HCT116 (cell line): ENCODE measurements around the gene FAM114A1. TPM values are rescaled to one million over a fixed set of nuclear protein-coding genes. Genes with fewer than 3 reads are reported as not detected.

Experiments used
- ATAC-seq: fragments of 200-7000 bp; cut with Tn5 transposase; 2 replicates; pipeline ENCODE4 v1.9.1; 2020; ENCODE audit warnings: mild to moderate bottlenecking, moderate library complexity
- BruUV-seq: library from RNA; stranded (reverse); fragments of 400-500 nt; replicated peaks from 2 replicates; lab custom pipeline; 2021; lab: Mats Ljungman, UMichigan
- CTCF ChIA-PET: fragments of 300-600 bp; sonication (Branson Sonifier 250); formaldehyde crosslinking; loops from one replicate; lab custom pipeline; 2021; ENCODE audit warnings: antibody characterized with exemption; lab: Charles Lee
- POLR2A ChIA-PET: fragments of 300-600, 350-600 bp; sonication (Branson Sonifier 250); formaldehyde crosslinking; loops from one replicate; lab custom pipeline; 2021; ENCODE audit warnings: antibody characterized with exemption; lab: Charles Lee
- RAD21 ChIA-PET, 2 experiments: fragments of 300-600 bp; sonication (Branson Sonifier 250); formaldehyde crosslinking; loops; one replicate each; lab custom pipeline; 2023; ENCODE audit warnings: low total read pairs in 2 of 2; ENCODE audit not compliant: uncharacterized antibody in 2 of 2, unreplicated experiment in 2 of 2, low non-redundant PET in 1 of 2; lab: Charles Lee
- DNase-seq: peaks from one replicate; pipeline ENCODE4 v3.0.0-alpha.2; 2010; ENCODE audit warnings: low read depth, low spot score
- H2AFZ ChIP-seq: fragments of 200-600 bp; shearing (Covaris generic), sonication (generic); 2 replicates; pipeline ENCODE4 v1.6.1; 2017; ENCODE audit warnings: low read depth, mixed run types, mixed read lengths, antibody characterized with exemption, low read length; ENCODE audit not compliant: poor library complexity, severe bottlenecking
- H3K27ac ChIP-seq: 2 replicates; pipeline ENCODE4 v1.5.1; 2012; ENCODE audit warnings: low read depth, low read length
- H3K27me3 ChIP-seq: fragments of 200-600 bp; sonication (generic); 2 replicates; pipeline ENCODE4 v1.6.1; 2016; ENCODE audit warnings: mixed run types, low read length, mixed read lengths; ENCODE audit not compliant: insufficient read depth
- H3K36me3 ChIP-seq, 2 experiments: fragments of 200-500 bp in 1 of 2; fragments of 200-600 bp in 1 of 2; sonication (Bioruptor generic) in 1 of 2; sonication (generic) in 1 of 2; 2 replicates each; pipeline versions ENCODE4 v1.5.1 to v1.6.1; 2014 to 2016; ENCODE audit warnings: low read length in 2 of 2, inconsistent platforms in 1 of 2, mixed read lengths in 1 of 2, mixed run types in 1 of 2; ENCODE audit not compliant: insufficient read depth in 2 of 2, control insufficient read depth in 1 of 2
- H3K4me1 ChIP-seq, 2 experiments: fragments of 200-600 bp in 1 of 2; sonication (generic) in 1 of 2; 2 replicates each; pipeline versions ENCODE4 v1.5.1 to v1.6.1; 2012 to 2017; ENCODE audit warnings: low read length in 2 of 2, inconsistent platforms in 1 of 2, mild to moderate bottlenecking in 1 of 2, mixed read lengths in 1 of 2, mixed run types in 1 of 2, moderate library complexity in 1 of 2; ENCODE audit not compliant: insufficient read depth in 2 of 2, control insufficient read depth in 1 of 2
- H3K4me2 ChIP-seq: fragments of 200-600 bp; sonication (generic); 2 replicates; pipeline ENCODE4 v1.6.1; 2017; ENCODE audit warnings: mixed run types, low read length, mixed read lengths
- H3K4me3 ChIP-seq, 2 experiments: fragments of 200-600 bp in 1 of 2; sonication (generic) in 1 of 2; replicated peaks in 1 of 2; 2 replicates each; pipeline ENCODE4 v1.5.1; 2011 to 2016; ENCODE audit warnings: low read length in 2 of 2, control low read depth in 1 of 2, low read depth in 1 of 2, mild to moderate bottlenecking in 1 of 2, mixed read lengths in 1 of 2, mixed run types in 1 of 2
- H3K79me2 ChIP-seq: fragments of 200-600 bp; sonication (generic); 2 replicates; pipeline ENCODE4 v1.6.1; 2017; ENCODE audit warnings: mild to moderate bottlenecking, mixed run types, low read length, moderate library complexity, mixed read lengths; ENCODE audit not compliant: insufficient read depth
- H3K9ac ChIP-seq: fragments of 200-600 bp; sonication (generic); 2 replicates; pipeline ENCODE4 v1.6.1; 2016; ENCODE audit warnings: low read length, mixed read lengths
- H3K9me2 ChIP-seq: fragments of 200-600 bp; sonication (generic), shearing (Covaris generic); 2 replicates; pipeline ENCODE4 v1.6.1; 2017; ENCODE audit warnings: mixed run types, mild to moderate bottlenecking, moderate library complexity; ENCODE audit not compliant: insufficient read depth
- H3K9me3 ChIP-seq, 2 experiments: fragments of 200-500 bp in 1 of 2; fragments of 200-600 bp in 1 of 2; sonication (Bioruptor generic) in 1 of 2; sonication (generic) in 1 of 2; 2 replicates each; pipeline ENCODE4 v1.6.1; 2014 to 2017; ENCODE audit warnings: low read length in 2 of 2, mixed read lengths in 2 of 2, inconsistent platforms in 1 of 2, low read depth in 1 of 2, mild to moderate bottlenecking in 1 of 2, mixed run types in 1 of 2, moderate library complexity in 1 of 2; ENCODE audit not compliant: control insufficient read depth in 1 of 2, insufficient read depth in 1 of 2
- H4K20me1 ChIP-seq: fragments of 200-600 bp; sonication (generic), shearing (Covaris generic); 2 replicates; pipeline ENCODE4 v1.6.1; 2017; ENCODE audit warnings: mixed run types, mild to moderate bottlenecking, moderate library complexity; ENCODE audit not compliant: insufficient read depth
- ATF3 ChIP-seq: IDR thresholded peaks from 2 replicates; pipeline ENCODE4 v1.6.1; 2012
- CBX3 ChIP-seq: IDR thresholded peaks from 2 replicates; pipeline ENCODE4 v1.6.1; 2012; ENCODE audit warnings: low read depth
- CTCF ChIP-seq, 3 experiments: fragments of 200-600 bp in 1 of 3; sonication (generic) in 1 of 3; IDR thresholded peaks in 2 of 3; conservative IDR thresholded peaks in 1 of 3; 2 replicates each; pipeline ENCODE4 v1.5.1; 2012 to 2017; ENCODE audit warnings: low read depth in 2 of 3, low read length in 2 of 3, antibody characterized with exemption in 1 of 3, borderline replicate concordance in 1 of 3, control low read depth in 1 of 3, mild to moderate bottlenecking in 1 of 3, mixed read lengths in 1 of 3, mixed run types in 1 of 3, moderate library complexity in 1 of 3; ENCODE audit not compliant: insufficient read depth in 1 of 3
- EGR1 ChIP-seq: IDR thresholded peaks from 2 replicates; pipeline ENCODE4 v1.6.1; 2012; ENCODE audit warnings: low read depth
- EZH2 ChIP-seq: fragments of 200-600 bp; sonication (generic); IDR thresholded peaks from 2 replicates; pipeline ENCODE4 v1.6.1; 2017; ENCODE audit warnings: antibody characterized with exemption, mixed run types
- FOSL1 ChIP-seq: IDR thresholded peaks from 2 replicates; pipeline ENCODE4 v1.6.1; 2012; ENCODE audit warnings: low read depth
- JUND ChIP-seq: IDR thresholded peaks from 2 replicates; pipeline ENCODE4 v1.6.1; 2012
- POLR2AphosphoS5 ChIP-seq: IDR thresholded peaks from 2 replicates; pipeline ENCODE4 v1.6.1; 2011; ENCODE audit warnings: mild to moderate bottlenecking, low read depth, low read length, moderate library complexity
- SIN3A ChIP-seq: IDR thresholded peaks from 2 replicates; pipeline ENCODE4 v1.6.1; 2012; ENCODE audit warnings: low read depth
- SP1 ChIP-seq: IDR thresholded peaks from 2 replicates; pipeline ENCODE4 v1.6.1; 2012; ENCODE audit warnings: low read depth
- SRF ChIP-seq: IDR thresholded peaks from 2 replicates; pipeline ENCODE4 v1.6.1; 2012; ENCODE audit warnings: low read depth
- TCF7L2 ChIP-seq: IDR thresholded peaks from 2 replicates; pipeline ENCODE4 v1.7.0; 2011; ENCODE audit warnings: borderline replicate concordance, inconsistent platforms; ENCODE audit not compliant: insufficient read depth, insufficient read length; ENCODE audit errors: extremely low read depth
- ZBTB33 ChIP-seq: IDR thresholded peaks from 2 replicates; pipeline ENCODE4 v1.6.1; 2011; ENCODE audit warnings: mild to moderate bottlenecking, low read length, moderate library complexity; ENCODE audit not compliant: insufficient replicate concordance; ENCODE audit errors: extremely low read depth
- ZFX ChIP-seq: fragments of 450-650 bp; IDR thresholded peaks from 2 replicates; pipeline ENCODE4 v1.6.1; 2017
- ZNF274 ChIP-seq: fragments of 200-500 bp; sonication (Bioruptor generic); IDR thresholded peaks from 2 replicates; pipeline ENCODE4 v1.6.1; 2014; ENCODE audit warnings: mild to moderate bottlenecking, low read depth, low read length, inconsistent platforms
- intact Hi-C: fragments of 100-400 bp; cut with micrococcal nuclease; formaldehyde crosslinking; loops from 2 replicates; pipeline ENCODE4 v1.10.0; 2022
- total RNA-seq: library from RNA; stranded (reverse); gene quantifications from one replicate; pipeline ENCODE4 v1.2.1, GENCODE V29; 2021; ENCODE audit not compliant: unreplicated experiment

Gene FAM114A1
- total RNA-seq, 1 experiment from 2014 or later = 35.6 TPM

GRCh38 chr4:38867478-38868058 is at the start of gene FAM114A1 (continued):
- TF ChIP-seq CBX3 = no peak
- TF ChIP-seq FOSL1 = no peak
- TF ChIP-seq ZNF274 = no peak
- no peak for TF ChIP-seq ATF3
- no peak for TF ChIP-seq SRF
- no peak for TF ChIP-seq JUND

- intact Hi-C loops = no loop called here
- DNase-seq (no peak), ATAC-seq (no peak)
- H3K9ac ChIP-seq = no peak overlapping the region
- no peaks in the 10 kb centered on the region for H4K20me1 ChIP-seq
- no peaks in the 10 kb centered on the region for H3K9me2 ChIP-seq
- no peak overlapping the region for H2AFZ ChIP-seq
- H3K4me1 ChIP-seq = no peaks in the 10 kb centered on the region
- TF ChIP-seq ATF3 (no peak), SRF (no peak), SIN3A (no peak), CTCF (IDR thresholded peaks at IDR 0.05 in 2 of 3, conservative IDR thresholded peaks at IDR 0.05 in 1 of 3; ENCODE audit: borderline replicate concordance in 1 of 3, insufficient read depth in 1 of 3, low read depth in 2 of 3, low read length in 2 of 3) (no peak), ZNF274 (no peak), CBX3 (no peak), ZBTB33 (no peak), TCF7L2 (no peak), POLR2AphosphoS5 (no peak), EGR1 (no peak), EZH2 (no peak), JUND (no peak), ZFX (no peak), SP1 (no peak)
- H3K79me2 ChIP-seq = no peaks in the 10 kb centered on the region
- no peak overlapping the region for H3K27ac ChIP-seq
- H3K4me3 ChIP-seq = no peak overlapping the region
- H3K27me3 ChIP-seq = no peaks in the 10 kb centered on the region
- H3K4me2 ChIP-seq = no peak overlapping the region
- BruUV-seq = no TSS peak
- no peaks in the 10 kb centered on the region for H3K36me3 ChIP-seq
- RAD21 ChIA-PET = no interaction called here
- H3K9me3 ChIP-seq = no peaks in the 10 kb centered on the region
- POLR2A ChIA-PET = no interaction called here
- CTCF ChIA-PET = no interaction called here
Measured at GRCh38 chr4:38818441-38818976, 49.1 kb upstream of the FAM114A1 start.
